ENCODE results near the gene CPT1A.

The CPT1A gene

DNA sequence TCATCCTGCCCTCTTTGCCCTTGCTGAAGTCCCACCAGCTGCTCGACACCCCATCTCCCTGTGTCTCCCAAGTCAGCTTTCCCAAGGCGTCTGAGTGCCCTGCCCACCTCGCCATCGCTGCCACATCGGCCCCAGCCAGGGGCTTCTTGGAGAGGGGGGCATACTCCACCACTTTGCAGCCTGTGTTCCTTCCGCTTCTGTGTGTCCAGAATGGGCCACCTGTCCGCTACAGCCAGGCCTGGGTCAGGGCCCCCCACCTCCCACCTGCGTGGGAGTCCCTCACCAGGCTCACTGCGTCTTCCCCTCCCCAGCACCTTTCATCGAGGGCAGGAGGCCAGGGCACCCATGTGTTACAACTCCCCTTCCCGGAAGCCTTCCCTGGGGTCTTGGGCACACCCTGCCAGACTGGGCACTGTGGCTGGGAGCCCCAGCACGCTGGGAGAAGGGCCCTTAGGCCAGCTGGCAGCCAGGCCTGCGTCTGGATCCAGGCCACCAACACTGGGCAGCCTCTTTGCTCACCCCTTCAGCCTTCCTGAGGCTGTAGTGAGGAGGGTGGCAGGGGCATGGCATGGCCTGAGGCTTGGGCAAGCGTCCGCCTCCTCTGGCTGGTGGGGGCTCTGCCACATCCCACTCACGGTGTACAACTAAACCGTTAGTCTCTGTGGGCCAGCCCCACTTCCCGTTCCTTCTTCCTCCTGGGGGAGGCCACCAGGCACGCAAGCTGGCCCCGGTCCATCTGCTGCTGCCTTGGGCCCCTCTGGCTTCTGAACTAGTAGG, 13.4 kb downstream of the CPT1A start:
- DNase-seq = no peak

GRCh38 chr11:68827733-68828132, 14.0 kb downstream of the CPT1A start:
- DNase-seq = no peak

DNA sequence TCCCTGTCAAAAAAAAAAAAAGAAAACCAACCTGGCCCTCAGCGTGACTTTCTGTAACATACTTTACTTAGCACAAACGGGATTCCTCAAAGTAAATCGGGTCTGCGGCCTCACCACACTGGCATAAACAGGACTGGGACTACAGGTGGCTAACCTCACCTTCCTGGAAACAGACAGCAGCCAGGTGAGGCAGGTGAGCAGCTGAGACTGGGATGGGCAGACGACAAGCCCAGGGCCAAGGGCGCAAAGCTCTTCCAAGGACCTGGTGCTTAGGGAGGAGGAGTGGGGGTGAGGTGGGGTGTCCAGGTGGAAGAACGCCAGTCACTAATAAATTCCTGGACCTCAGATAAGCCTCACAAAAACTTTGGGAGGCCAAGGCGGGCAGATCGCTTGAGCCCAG, 15.0 kb downstream of the CPT1A start:
- DNase-seq = no peak

DNA sequence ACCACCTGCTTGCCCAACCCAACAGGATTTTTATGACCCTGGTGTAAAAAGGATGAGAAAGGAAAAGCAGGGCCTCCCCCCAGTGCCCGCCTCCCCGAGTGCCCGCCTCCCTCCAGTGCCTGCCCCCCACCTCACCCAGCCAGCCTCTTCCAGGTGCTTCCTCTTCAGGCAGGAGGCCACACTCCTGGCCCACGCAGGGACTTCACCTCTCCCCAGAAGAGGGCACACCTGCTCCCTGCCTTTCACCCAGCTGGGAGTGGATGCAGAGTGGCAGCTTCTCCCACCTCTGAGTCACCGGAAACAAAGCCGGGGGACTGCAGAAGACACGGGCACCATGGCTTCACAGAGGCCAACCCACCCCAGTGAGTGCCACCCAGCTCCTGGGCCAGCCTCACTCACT, 16.1 kb downstream of the CPT1A start:
- peak; percentile 11 for DNase-seq

- DNase-seq = no peak
Observed at GRCh38 chr11:68822546-68822945, 19.2 kb downstream of the CPT1A start.

- DNase-seq = no peak
Observed at GRCh38 chr11:68821670-68822069, 20.0 kb downstream of the CPT1A start.

- DNase-seq = no peak
Observed at GRCh38 chr11:68819362-68819761, 22.4 kb downstream of the CPT1A start.

DNA sequence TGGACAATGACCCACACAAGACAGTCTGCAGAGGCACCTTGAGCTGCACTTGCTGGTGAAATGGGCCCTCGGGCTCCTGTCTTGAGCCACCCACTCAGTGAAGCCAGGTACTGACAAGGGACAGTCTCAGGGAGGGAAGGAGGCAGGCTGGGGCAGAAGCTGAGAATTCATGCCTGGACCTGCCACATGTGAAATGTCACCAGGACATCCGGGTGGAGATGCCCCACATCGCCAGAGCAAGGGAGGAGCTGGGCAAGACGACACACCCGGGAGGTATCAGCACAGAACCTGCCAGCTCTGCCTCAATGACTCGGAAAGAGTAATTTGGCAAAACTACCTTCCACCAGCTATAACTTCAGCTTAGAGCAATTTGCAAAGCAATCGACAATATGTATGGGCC, 23.5 kb downstream of the CPT1A start:
- DNase-seq = no peak

DNA sequence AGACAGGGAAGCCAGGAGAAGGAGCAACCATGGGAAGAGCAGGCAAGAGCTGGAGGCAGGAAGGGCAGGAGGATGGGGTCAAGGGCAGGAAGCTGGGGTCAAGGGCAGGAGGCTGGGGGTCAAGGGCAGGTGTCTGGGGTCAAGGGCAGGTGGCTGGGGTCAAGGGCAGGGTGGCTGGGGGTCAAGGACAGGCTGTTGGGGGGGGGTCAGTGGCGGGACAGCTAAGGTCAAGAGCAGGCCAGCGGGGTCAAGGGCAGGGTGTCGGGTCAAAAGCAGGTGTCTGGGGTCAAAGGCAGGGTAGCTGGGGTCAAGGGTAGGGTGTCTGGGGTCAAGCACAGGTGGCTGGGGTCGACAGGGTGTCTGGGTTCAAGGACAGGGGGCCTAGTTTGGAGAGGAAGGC, 24.2 kb downstream of the CPT1A start:
- DNase-seq = no peak

- no peak for DNase-seq
Observed at GRCh38 chr11:68816917-68817419, 24.7 kb downstream of the CPT1A start.

DNA sequence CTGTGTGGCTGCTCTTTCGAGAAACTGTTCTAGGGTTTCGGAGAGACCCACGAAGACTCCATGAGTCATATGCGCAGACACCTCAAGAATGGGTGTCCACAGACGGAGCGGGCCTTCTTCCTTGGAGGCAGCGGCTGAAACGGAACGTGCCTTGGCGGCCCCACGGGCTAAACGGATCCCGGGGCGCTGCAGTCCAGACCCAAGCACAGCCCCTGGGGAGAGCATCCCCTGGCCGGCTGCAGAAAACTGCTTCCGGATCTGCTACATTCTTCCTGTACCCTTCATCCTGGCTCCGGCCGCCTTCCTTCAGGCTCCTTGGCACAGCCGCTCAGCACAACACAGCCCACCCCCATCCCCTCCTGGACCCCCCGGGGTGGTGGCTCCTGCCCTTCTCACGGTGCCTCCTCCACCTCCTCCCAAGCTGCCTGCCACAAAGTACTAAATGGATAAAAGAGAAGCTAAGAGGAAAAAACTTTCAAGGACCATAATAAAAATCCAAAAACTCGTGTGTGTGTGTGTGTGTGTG, 25.4 kb downstream of the CPT1A start:
- DNase-seq = no peak

GRCh38 chr11:68813773-68814172, 27.9 kb downstream of the CPT1A start:
- DNase-seq = no peak

GRCh38 chr11:68812526-68812925, 29.2 kb downstream of the CPT1A start:
- DNase-seq = no peak

DNA sequence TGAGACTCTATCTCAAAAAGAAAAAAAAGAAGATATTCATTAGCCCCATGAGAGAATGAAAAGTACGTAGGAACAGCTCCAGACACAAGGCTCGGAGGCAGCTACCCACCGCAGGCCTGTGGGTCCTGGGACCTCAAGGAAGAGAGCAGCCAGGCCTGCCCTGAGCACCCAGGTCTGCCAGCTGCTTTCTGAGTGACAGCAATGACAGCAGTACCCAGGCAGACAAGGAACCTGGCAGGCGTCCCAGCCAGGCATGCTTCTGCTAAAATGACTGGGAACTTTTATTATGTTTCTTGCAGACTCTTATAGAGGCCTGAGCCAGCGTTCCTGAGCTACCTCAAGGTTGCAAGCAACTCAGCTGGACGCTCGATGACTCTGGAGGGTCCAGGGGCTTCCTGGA, 31.6 kb downstream of the CPT1A start:
- DNase-seq = no peak

DNA sequence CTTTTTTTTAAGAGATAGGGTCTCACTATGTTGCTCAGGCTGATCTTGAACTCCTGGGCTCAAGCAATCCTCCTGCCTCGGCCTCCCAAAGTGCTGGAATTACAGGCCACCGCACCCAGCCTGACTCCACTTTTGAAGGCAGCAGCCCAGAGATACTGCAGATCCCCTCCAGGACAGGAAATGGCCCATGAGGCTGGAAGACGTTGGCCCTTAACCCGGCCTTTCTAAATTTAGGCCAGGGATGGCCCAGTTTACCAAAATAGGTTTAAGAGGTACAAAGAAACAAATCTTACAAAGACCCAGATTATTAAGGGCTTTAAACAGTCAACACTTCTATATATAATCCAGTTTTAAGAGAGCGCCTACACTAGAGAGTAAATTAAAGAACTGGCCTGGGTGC, 32.2 kb downstream of the CPT1A start:
- no peak for DNase-seq

DNA sequence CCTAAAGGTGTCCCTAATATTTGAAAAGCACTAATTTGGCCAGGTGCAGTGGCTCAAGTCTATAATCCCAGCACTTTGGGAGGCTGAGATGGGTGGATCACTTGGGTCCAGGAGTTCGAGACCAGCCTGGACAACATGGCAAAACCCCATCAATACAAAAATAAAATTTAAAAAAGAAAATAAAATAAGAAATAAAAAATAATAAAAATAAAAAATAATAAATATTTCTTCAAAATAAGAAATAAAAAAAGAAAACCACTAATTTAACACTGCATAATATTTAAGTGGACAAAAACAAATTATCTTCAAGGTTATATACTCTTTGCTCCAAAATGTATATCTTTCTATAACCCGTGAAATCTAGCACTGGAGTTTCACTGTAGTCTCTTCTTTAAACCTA, 32.9 kb downstream of the CPT1A start:
- no peak for DNase-seq

GRCh38 chr11:68806931-68807844, 34.5 kb downstream of the CPT1A start:
- DNase-seq = peak; percentile 69

- no peak for DNase-seq
Observed at GRCh38 chr11:68804786-68805185, 36.9 kb downstream of the CPT1A start.

- DNase-seq = no peak
Observed at GRCh38 chr11:68803766-68804165, 38.0 kb downstream of the CPT1A start.

- peak; percentile 15 for DNase-seq
Observed at GRCh38 chr11:68798221-68798813, 43.4 kb downstream of the CPT1A start.

- DNase-seq = no peak
Observed at GRCh38 chr11:68796801-68797200, 44.9 kb downstream of the CPT1A start.

- peak; percentile 44 for DNase-seq
Observed at GRCh38 chr11:68792400-68792966, 49.2 kb downstream of the CPT1A start.

DNA sequence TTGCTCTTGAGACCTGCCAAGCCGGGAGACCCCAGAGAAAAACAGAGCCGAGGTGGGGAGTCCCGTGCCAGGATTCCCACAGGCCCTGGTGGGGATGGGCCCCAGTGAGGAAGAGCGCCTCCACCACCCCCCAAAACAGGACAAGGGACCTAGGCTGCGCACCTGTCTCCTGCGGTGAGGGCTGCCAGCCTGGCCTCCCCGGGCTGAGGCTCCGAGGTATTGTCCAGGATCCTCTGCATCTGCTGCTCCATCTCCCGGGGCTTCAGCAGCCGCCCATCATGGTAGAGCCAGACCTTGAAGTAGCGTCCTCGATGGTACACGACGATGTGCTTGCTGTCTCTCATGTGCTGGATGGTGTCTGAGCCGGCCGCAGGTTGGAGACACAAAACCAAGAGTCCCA, 57.1 kb downstream of the CPT1A start:
- no peak for DNase-seq

Data from EL (cell line).